Left renal cortex interstitium (tissue), 4 donors: ENCODE measurements around the gene ALPP. TPM values are rescaled to one million over a fixed set of nuclear protein-coding genes. Genes with fewer than 3 reads are reported as not detected.
"Not testable (repeated sequence)": the region's sequence is repeated elsewhere in the genome, so short reads cannot be mapped to it uniquely, and the experiment has no call there.

Experiments
- DNase-seq, 4 donors: peaks; one replicate each; pipeline ENCODE4 v3.0.0-alpha.2; 2013; ENCODE audit warnings: low read depth in 4 of 4, low spot score in 2 of 4, missing footprints in 1 of 4
- polyA plus RNA-seq, 4 donors: library from polyadenylated mRNA; unstranded; fragments of 120-200 nt; gene quantifications; one replicate each; pipeline ENCODE4 v1.2.1, GENCODE V29; 2013; ENCODE audit not compliant: insufficient read length in 4 of 4

The ALPP gene
- polyA plus RNA-seq, 4 donors = 0.09 to 0.13 TPM; not detected in 2

- DNase-seq = no peak
These were observed 21.9 kb downstream of the ALPP start for GRCh38 chr2:232400256-232401015.

GRCh38 chr2:232402518-232402917 lies 24.0 kb downstream of the ALPP start:
- no peak for DNase-seq

GRCh38 chr2:232405943-232406510 lies 27.5 kb downstream of the ALPP start:
- DNase-seq = no peak

GRCh38 chr2:232406556-232407310 lies 28.2 kb downstream of the ALPP start, which contains the start of gene ALPG:
ALPG (plus strand) TSS chr2:232406844; CDS start chr2:232406895, 51 bp downstream.
- no peak for DNase-seq

GRCh38 chr2:232407428-232408150 lies 29.0 kb downstream of the ALPP start:
- not testable (repeated sequence) for DNase-seq

GRCh38 chr2:232408269-232408668 lies 29.7 kb downstream of the ALPP start:
- DNase-seq = not testable (repeated sequence)

GRCh38 chr2:232409617-232410016 lies 31.1 kb downstream of the ALPP start:
- not testable (repeated sequence) for DNase-seq

- no peak for DNase-seq
These were observed 31.8 kb downstream of the ALPP start for GRCh38 chr2:232410238-232410900.

GRCh38 chr2:232411901-232412629 lies 33.5 kb downstream of the ALPP start:
- DNase-seq = no peak

GRCh38 chr2:232412986-232413385 lies 34.4 kb downstream of the ALPP start:
- DNase-seq = no peak

GRCh38 chr2:232415138-232415690 lies 36.7 kb downstream of the ALPP start:
- no peak for DNase-seq

- DNase-seq = no peak
These were observed 37.4 kb downstream of the ALPP start for GRCh38 chr2:232415736-232416520.

GRCh38 chr2:232416521-232417470 lies 38.2 kb downstream of the ALPP start:
- DNase-seq = no peak

GRCh38 chr2:232417489-232417888 lies 38.9 kb downstream of the ALPP start:
- DNase-seq = no peak

GRCh38 chr2:232418056-232418455 lies 39.5 kb downstream of the ALPP start:
- DNase-seq = no peak

- no peak for DNase-seq
These were observed 40.1 kb downstream of the ALPP start for GRCh38 chr2:232418466-232419244.
